ENCODE data around the gene L1CAM. TPM values are rescaled to one million over a fixed set of nuclear protein-coding genes. Genes with fewer than 3 reads are reported as not detected.

The L1CAM gene
- total and polyA plus RNA-seq, 4 donors = 0.28 to 0.59 (median 0.39) TPM; not detected in 1

GRCh38 chrX:153887385-153887784 is 1.4 kb upstream of the L1CAM start (continued):
- TF ChIP-seq REST (IDR thresholded peaks at IDR 0.05) (no peak), MAX (IDR thresholded peaks at IDR 0.05) (no peak), YY1 (IDR thresholded peaks at IDR 0.05) (no peak), FOXA2 (IDR thresholded peaks at IDR 0.05) (no peak), SP1 (IDR thresholded peaks at IDR 0.05) (no peak), EGR1 (IDR thresholded peaks at IDR 0.05; ENCODE audit: low read depth in 2 of 2) (no peak), TAF1 (conservative IDR thresholded peaks at IDR 0.05) (no peak), HNF4G (IDR thresholded peaks at IDR 0.05) (no peak), HNF4A (conservative IDR thresholded peaks at IDR 0.05) (no peak), ATF3 (IDR thresholded peaks at IDR 0.05) (no peak)

DNA sequence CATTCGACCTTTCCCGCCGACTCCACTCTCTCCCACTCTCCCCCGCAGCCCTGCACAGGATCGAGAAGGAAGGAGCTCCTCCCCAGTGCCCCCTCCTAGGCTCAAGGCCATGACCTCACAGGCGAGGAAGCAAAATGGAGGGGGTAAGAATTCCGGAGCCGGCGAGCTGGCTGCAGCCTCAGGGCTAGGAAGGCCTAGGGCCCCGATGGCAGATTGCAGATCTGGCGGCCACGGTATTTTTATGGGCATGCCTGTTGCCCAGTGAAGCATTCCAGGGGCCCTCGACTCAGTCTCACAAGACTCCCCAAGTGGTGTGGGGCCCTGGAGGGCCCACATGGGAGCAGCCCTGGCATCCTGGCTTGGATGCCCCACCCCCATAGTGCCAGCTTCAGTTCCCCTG is 942 bp upstream of the L1CAM start:
- no peaks in the 10 kb centered on the region for H3K9me3 ChIP-seq (ENCODE audit: control insufficient read depth in 4 of 4, low read length in 3 of 4)
- 29% methylated on average over 13 of the region's 13 CpGs for WGBS
- TF ChIP-seq RXRA (IDR thresholded peaks at IDR 0.05) (no peak), FOXA2 (IDR thresholded peaks at IDR 0.05) (no peak), HNF4G (IDR thresholded peaks at IDR 0.05) (no peak), TAF1 (conservative IDR thresholded peaks at IDR 0.05) (no peak), FOXA1 (IDR thresholded peaks at IDR 0.05) (no peak), EGR1 (IDR thresholded peaks at IDR 0.05; ENCODE audit: low read depth in 2 of 2) (no peak), GABPA (IDR thresholded peaks at IDR 0.05 in 1 of 2, conservative IDR thresholded peaks at IDR 0.05 in 1 of 2) (no peak), MAX (IDR thresholded peaks at IDR 0.05) (no peak), JUND (IDR thresholded peaks at IDR 0.05) (no peak), NR2F2 (IDR thresholded peaks at IDR 0.05) (no peak), ATF3 (IDR thresholded peaks at IDR 0.05) (no peak), YY1 (IDR thresholded peaks at IDR 0.05) (no peak), RAD21 (IDR thresholded peaks at IDR 0.05) (no peak), REST (IDR thresholded peaks at IDR 0.05) (no peak), SP1 (IDR thresholded peaks at IDR 0.05) (no peak)
- TF ChIP-seq, protein P1, sequence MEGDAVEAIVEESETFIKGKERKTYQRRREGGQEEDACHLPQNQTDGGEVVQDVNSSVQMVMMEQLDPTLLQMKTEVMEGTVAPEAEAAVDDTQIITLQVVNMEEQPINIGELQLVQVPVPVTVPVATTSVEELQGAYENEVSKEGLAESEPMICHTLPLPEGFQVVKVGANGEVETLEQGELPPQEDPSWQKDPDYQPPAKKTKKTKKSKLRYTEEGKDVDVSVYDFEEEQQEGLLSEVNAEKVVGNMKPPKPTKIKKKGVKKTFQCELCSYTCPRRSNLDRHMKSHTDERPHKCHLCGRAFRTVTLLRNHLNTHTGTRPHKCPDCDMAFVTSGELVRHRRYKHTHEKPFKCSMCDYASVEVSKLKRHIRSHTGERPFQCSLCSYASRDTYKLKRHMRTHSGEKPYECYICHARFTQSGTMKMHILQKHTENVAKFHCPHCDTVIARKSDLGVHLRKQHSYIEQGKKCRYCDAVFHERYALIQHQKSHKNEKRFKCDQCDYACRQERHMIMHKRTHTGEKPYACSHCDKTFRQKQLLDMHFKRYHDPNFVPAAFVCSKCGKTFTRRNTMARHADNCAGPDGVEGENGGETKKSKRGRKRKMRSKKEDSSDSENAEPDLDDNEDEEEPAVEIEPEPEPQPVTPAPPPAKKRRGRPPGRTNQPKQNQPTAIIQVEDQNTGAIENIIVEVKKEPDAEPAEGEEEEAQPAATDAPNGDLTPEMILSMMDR (IDR thresholded peaks at IDR 0.05; ENCODE audit: low read depth, low read length, missing input control) = no peak
- no peak for DNase-seq (ENCODE audit: low spot score)
- H3K27me3 ChIP-seq (ENCODE audit: control insufficient read depth in 4 of 4, insufficient read depth in 4 of 4, low read length in 3 of 4) = peaks cover 0 to 4% (median under 1%) of the 10 kb centered on the region in 4 donors
- peaks cover 0 to 2% (median 0%) of the 10 kb centered on the region in 4 donors for H3K4me1 ChIP-seq (ENCODE audit: control insufficient read depth in 4 of 4, insufficient read depth in 4 of 4, low read length in 3 of 4)
- no peak overlapping the region for H3K27ac ChIP-seq (ENCODE audit: low read depth in 1 of 2, low read length in 2 of 2)
- H3K4me3 ChIP-seq (ENCODE audit: low read depth in 1 of 3, low read length in 3 of 3) = no peak overlapping the region
- H3K9ac ChIP-seq (ENCODE audit: low read depth in 1 of 2, low read length in 2 of 2) = no peak overlapping the region
- H3K36me3 ChIP-seq (ENCODE audit: control insufficient read depth in 4 of 4, insufficient read depth in 3 of 4, low read depth in 1 of 4, low read length in 3 of 4) = no peaks in the 10 kb centered on the region
